Ishikawa (cell line): ENCODE results near the gene TUBA4A.

ENCODE experiments used
- EP300 ChIP-seq: IDR thresholded peaks from 2 replicates; pipeline ENCODE4 v1.6.1; 2012; ENCODE audit warnings: borderline replicate concordance
- YY1 ChIP-seq: IDR thresholded peaks from 2 replicates; pipeline ENCODE4 v1.6.1; 2012; ENCODE audit warnings: low read depth
- TF ChIP-seq, protein P1 (sequence below): IDR thresholded peaks from 2 replicates; pipeline ENCODE4 v1.6.1; 2012
- TF ChIP-seq, protein P2 (sequence below): IDR thresholded peaks from 2 replicates; pipeline ENCODE4 v1.6.1; 2012

DNA sequence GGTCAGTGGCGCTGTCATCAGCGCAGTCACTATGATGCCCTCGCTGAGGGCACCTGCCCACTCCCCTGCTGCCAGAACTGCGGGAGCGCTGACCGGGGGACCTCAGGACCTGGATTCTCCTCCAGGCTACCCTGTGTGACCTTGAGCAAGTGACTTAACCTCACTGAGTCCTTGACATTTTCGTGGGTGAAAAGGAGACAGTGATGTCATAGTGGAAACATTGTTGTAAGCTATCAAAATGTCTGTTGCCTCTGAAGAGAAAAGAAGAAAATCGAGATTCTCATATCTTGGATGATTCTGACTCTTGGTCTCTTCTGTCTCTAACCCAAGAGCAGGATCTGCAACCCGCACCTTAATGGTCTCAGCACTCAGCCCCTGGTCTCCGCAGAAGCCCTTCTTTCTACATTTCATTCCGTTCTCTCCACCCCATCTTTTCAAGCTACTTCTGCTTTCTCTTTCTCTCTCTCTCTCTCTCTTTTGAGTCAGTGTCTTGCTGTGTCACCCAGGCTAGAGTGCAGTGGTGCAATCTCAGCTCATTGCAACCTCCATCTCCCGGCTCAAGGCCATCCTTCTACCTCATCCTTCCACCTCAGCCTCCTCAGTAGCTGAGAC lies 978 bp upstream of the TUBA4A start:
- TF ChIP-seq, protein P1, sequence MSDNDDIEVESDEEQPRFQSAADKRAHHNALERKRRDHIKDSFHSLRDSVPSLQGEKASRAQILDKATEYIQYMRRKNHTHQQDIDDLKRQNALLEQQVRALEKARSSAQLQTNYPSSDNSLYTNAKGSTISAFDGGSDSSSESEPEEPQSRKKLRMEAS: no peak
- no peak for TF ChIP-seq EP300
- no peak for TF ChIP-seq YY1
- TF ChIP-seq, protein P2, sequence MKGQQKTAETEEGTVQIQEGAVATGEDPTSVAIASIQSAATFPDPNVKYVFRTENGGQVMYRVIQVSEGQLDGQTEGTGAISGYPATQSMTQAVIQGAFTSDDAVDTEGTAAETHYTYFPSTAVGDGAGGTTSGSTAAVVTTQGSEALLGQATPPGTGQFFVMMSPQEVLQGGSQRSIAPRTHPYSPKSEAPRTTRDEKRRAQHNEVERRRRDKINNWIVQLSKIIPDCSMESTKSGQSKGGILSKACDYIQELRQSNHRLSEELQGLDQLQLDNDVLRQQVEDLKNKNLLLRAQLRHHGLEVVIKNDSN: no peak
